ENCODE results near the gene RBMS3. TPM values are rescaled to one million over a fixed set of nuclear protein-coding genes. Genes with fewer than 3 reads are reported as not detected.

RBMS3 gene
- total and polyA plus RNA-seq, 7 donors: 0.46 to 61.9 (median 39.9) TPM

- H3K36me3 ChIP-seq: no peaks in the 10 kb centered on the region
- no peak for DNase-seq
- 78 to 88% methylated on average over 3 of the region's 3 CpGs for WGBS, 2 donors
- no peaks in the 10 kb centered on the region for H3K9me3 ChIP-seq
- TF ChIP-seq POLR2A (IDR thresholded peaks at IDR 0.05) (no peak), POLR2AphosphoS5 (IDR thresholded peaks at IDR 0.05) (no peak), CTCF (IDR thresholded peaks at IDR 0.05) (no peak), EP300 (IDR thresholded peaks at IDR 0.05) (no peak)
- H3K4me1 ChIP-seq: peaks cover 0 to 33% (median 10%) of the 10 kb centered on the region in 4 donors
- no peaks in the 10 kb centered on the region for H3K27me3 ChIP-seq
- intact Hi-C loops (cut with DNase I): no loop called here
- H3K27ac ChIP-seq: no peak overlapping the region
- no peak overlapping the region for H3K4me3 ChIP-seq
These were observed 304.5 kb downstream of the RBMS3 start for GRCh38 chr3:29585368-29585767.

- Histone ChIP-seq H3K36me3 (no peaks in the 10 kb centered on the region), H3K27ac (no peak overlapping the region), H3K4me3 (no peak overlapping the region), H3K4me1 (peaks cover 0 to 35% (median 10%) of the 10 kb centered on the region in 4 donors), H3K9me3 (no peaks in the 10 kb centered on the region), H3K27me3 (no peaks in the 10 kb centered on the region)
- DNase-seq: no peak
- 42 to 56% methylated on average over 2 of the region's 2 CpGs for WGBS, 2 donors
- intact Hi-C loops (cut with DNase I): no loop called here
- TF ChIP-seq POLR2AphosphoS5 (IDR thresholded peaks at IDR 0.05) (no peak), POLR2A (IDR thresholded peaks at IDR 0.05) (no peak), EP300 (IDR thresholded peaks at IDR 0.05) (no peak)
These were observed 306.5 kb downstream of the RBMS3 start for GRCh38 chr3:29587340-29587739.

GRCh38 chr3:29590012-29590411, 309.1 kb downstream of the RBMS3 start:
- Histone ChIP-seq H3K36me3 (no peaks in the 10 kb centered on the region), H3K9me3 (no peaks in the 10 kb centered on the region), H3K27ac (no peak overlapping the region), H3K27me3 (no peaks in the 10 kb centered on the region), H3K4me1 (peaks cover 0 to 29% (median 9%) of the 10 kb centered on the region in 4 donors), H3K4me3 (no peak overlapping the region)
- DNase-seq: no peak
- TF ChIP-seq CTCF (IDR thresholded peaks at IDR 0.05): no peak
- intact Hi-C loops (cut with DNase I): no loop called here
- WGBS, 2 donors: 92 to 93% methylated on average over 1 of the region's 1 CpG

- Histone ChIP-seq H3K27me3 (no peaks in the 10 kb centered on the region), H3K4me3 (no peak overlapping the region), H3K27ac (no peak overlapping the region), H3K36me3 (no peaks in the 10 kb centered on the region), H3K4me1 (peaks cover 0 to 29% (median 9%) of the 10 kb centered on the region in 4 donors), H3K9me3 (no peaks in the 10 kb centered on the region)
- TF ChIP-seq POLR2AphosphoS5 (IDR thresholded peaks at IDR 0.05) (no peak), POLR2A (IDR thresholded peaks at IDR 0.05) (no peak), CTCF (IDR thresholded peaks at IDR 0.05) (no peak), EP300 (IDR thresholded peaks at IDR 0.05) (no peak)
- intact Hi-C loops (cut with DNase I): no loop called here
- DNase-seq: no peak
These were observed 309.6 kb downstream of the RBMS3 start for GRCh38 chr3:29590461-29590860.

- Histone ChIP-seq H3K9me3 (no peaks in the 10 kb centered on the region), H3K27me3 (no peaks in the 10 kb centered on the region), H3K4me1 (peaks cover 0 to 29% (median 9%) of the 10 kb centered on the region in 4 donors), H3K36me3 (no peaks in the 10 kb centered on the region), H3K27ac (no peak overlapping the region), H3K4me3 (no peak overlapping the region)
- intact Hi-C loops (cut with DNase I): no loop called here
- TF ChIP-seq CTCF (IDR thresholded peaks at IDR 0.05) (no peak), EP300 (IDR thresholded peaks at IDR 0.05) (no peak), POLR2AphosphoS5 (IDR thresholded peaks at IDR 0.05) (no peak), POLR2A (IDR thresholded peaks at IDR 0.05) (no peak)
- DNase-seq: no peak
- 42 to 56% methylated on average over 3 of the region's 3 CpGs for WGBS, 2 donors
These were observed 310.7 kb downstream of the RBMS3 start for GRCh38 chr3:29591579-29591978.
